Kidney epithelial cell (primary cell): ENCODE data around the gene SHC3. TPM values are rescaled to one million over a fixed set of nuclear protein-coding genes. Genes with fewer than 3 reads are reported as not detected.

Experiments used
- DNase-seq: peaks from one replicate; pipeline ENCODE4 v3.0.0-alpha.2; 2010; ENCODE audit warnings: low read depth
- H3K27me3 ChIP-seq: 2 replicates; pipeline ENCODE4 v1.6.0; 2011; ENCODE audit warnings: low read length; ENCODE audit not compliant: control insufficient read depth, insufficient read depth
- H3K36me3 ChIP-seq: 2 replicates; pipeline ENCODE4 v1.5.1; 2011; ENCODE audit warnings: low read length; ENCODE audit not compliant: control insufficient read depth, insufficient read depth
- H3K4me3 ChIP-seq: 2 replicates; pipeline ENCODE4 v1.5.1; 2011; ENCODE audit warnings: low read depth, mild to moderate bottlenecking, control low read depth, low read length
- CTCF ChIP-seq: IDR thresholded peaks from 2 replicates; pipeline ENCODE4 v1.5.1; 2011; ENCODE audit warnings: mild to moderate bottlenecking, moderate library complexity, low read length, control low read depth, inconsistent platforms; ENCODE audit not compliant: insufficient read depth, poor library complexity, severe bottlenecking
- total RNA-seq: library from RNA; depleted of rRNA; stranded (reverse); fragments of >200 nt; gene quantifications from 2 replicates; pipeline ENCODE4 v1.2.3, GENCODE V29; 2015

Gene SHC3
- total RNA-seq, 1 donor from 2014 or later: 2.9 TPM

DNA sequence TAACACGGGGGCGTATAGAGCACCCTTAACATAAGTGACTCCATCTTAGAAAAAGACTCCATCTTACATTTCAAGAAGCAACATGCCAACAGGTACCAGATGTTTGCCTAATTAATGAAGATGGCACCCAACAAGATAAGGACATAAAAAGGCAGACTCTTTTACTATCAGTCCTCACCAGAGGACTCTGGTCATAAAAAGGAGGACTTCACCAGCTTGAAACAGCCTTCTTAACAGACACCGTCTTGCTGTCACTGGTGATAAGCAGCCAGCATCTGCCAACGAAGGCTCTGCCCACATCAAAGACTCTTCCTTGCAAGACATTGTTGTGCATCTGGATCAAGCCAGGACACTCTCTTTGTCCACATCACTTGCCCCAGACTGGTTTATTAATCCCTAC is 107.0 kb downstream of the SHC3 start:
- no peak for TF ChIP-seq CTCF
- H3K36me3 ChIP-seq: no peaks in the 10 kb centered on the region
- no peak overlapping the region for H3K4me3 ChIP-seq
- H3K27me3 ChIP-seq: no peaks in the 10 kb centered on the region
- DNase-seq: no peak

GRCh38 chr9:89066835-89067234 is 111.8 kb downstream of the SHC3 start:
- no peaks in the 10 kb centered on the region for H3K36me3 ChIP-seq
- no peak overlapping the region for H3K4me3 ChIP-seq
- TF ChIP-seq CTCF: no peak
- DNase-seq: no peak
- no peaks in the 10 kb centered on the region for H3K27me3 ChIP-seq

GRCh38 chr9:89065921-89066320 is 112.7 kb downstream of the SHC3 start:
- DNase-seq: no peak
- Histone ChIP-seq H3K36me3 (no peaks in the 10 kb centered on the region), H3K27me3 (no peaks in the 10 kb centered on the region), H3K4me3 (no peak overlapping the region)
- TF ChIP-seq CTCF: no peak

DNA sequence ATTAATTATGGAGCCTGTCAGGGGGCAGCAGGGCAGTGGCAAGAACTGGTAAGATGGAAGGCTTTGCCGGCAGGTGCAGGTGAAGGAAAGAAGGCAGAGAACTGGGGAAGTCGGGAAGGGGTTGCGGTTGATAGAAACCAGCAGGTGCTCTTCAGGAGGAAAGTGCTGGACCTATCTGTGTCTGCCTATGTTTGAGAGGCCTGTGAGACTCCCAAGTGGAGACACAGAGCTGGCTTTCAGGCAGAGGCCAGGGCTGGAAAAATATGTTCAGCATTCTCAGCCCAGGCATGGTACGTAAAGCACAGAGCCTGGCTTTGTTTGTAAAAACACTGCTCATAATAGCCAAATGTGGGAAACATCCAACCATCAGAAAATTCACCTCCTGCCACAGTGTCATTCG is 117.8 kb downstream of the SHC3 start:
- TF ChIP-seq CTCF: no peak
- H3K4me3 ChIP-seq: no peak overlapping the region
- DNase-seq: no peak
- no peaks in the 10 kb centered on the region for H3K36me3 ChIP-seq
- no peaks in the 10 kb centered on the region for H3K27me3 ChIP-seq

DNA sequence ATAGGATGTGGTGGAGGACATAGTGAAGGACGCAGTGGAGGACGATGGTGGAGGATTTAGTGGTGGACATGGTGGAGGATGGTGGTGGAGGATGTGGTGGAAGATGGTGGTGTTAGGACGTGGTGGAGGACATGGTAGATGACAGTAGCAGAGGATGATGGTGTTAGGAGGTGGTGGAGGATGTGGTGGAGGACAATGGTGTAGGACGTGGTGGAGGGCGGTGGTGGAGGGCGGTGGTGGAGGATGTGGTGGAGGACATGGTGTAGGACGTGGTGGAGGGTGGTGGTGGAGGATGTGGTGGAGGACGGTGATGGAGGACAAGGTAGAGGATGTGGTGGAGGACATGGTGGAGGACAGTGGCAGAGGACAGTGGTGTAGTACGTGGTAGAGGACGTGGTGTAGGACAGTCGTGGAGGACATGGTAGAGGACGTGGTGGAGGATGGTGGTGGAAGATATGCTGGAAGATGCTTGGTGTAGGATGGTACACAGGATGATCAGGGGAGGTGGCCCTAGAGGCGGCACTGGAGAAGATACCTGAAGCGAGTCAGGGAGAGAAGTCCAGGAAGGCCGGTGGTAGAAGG is 118.6 kb downstream of the SHC3 start:
- H3K27me3 ChIP-seq: no peaks in the 10 kb centered on the region
- TF ChIP-seq CTCF: no peak
- H3K36me3 ChIP-seq: no peaks in the 10 kb centered on the region
- no peak for DNase-seq
- no peak overlapping the region for H3K4me3 ChIP-seq

DNA sequence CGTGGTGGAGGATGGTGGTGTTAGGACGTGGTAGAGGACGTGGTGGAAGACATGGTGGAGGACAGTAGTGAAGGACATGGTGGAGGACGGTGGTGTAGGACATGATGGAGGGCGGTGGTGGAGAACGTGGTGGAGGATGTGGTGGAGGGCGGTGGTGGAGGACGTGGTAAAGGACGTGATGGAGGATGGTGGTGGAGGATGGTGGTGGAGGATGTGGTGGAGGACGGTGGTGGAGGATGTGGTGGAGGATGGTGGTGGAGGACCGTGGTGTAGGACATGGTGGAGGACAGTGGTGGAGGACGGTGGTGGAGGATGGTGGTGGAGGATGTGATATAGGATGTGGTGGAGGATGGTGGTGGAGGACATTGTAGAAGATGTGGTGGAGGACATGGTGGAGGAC is 119.7 kb downstream of the SHC3 start:
- H3K36me3 ChIP-seq: no peaks in the 10 kb centered on the region
- DNase-seq: no peak
- H3K4me3 ChIP-seq: no peak overlapping the region
- no peaks in the 10 kb centered on the region for H3K27me3 ChIP-seq
- TF ChIP-seq CTCF: no peak
